HepG2 (cell line): ENCODE measurements around the gene HNRNPA0. TPM values are rescaled to one million over a fixed set of nuclear protein-coding genes. Genes with fewer than 3 reads are reported as not detected.

Experiments
- CBFB ChIP-seq: sonication (generic); formaldehyde crosslinking; IDR thresholded peaks from 2 replicates; pipeline ENCODE4 v1.4.0; 2020; ENCODE audit warnings: missing genetic modification reagents
- CBX1 ChIP-seq: IDR thresholded peaks from one replicate; pipeline ENCODE4 v1.6.1; 2016; ENCODE audit warnings: antibody characterized with exemption, low read depth
- ELF4 ChIP-seq: sonication (generic); formaldehyde crosslinking; IDR thresholded peaks from 2 replicates; pipeline ENCODE4 v1.5.0; 2020; ENCODE audit warnings: missing genetic modification reagents, mild to moderate bottlenecking, moderate library complexity, borderline replicate concordance
- FOXM1 ChIP-seq: sonication (generic); formaldehyde crosslinking; IDR thresholded peaks from 2 replicates; pipeline ENCODE4 v1.5.0; 2020; ENCODE audit warnings: missing genetic modification reagents
- GPBP1L1 ChIP-seq: sonication (generic); formaldehyde crosslinking; IDR thresholded peaks from 2 replicates; pipeline ENCODE4 v1.5.0; 2020; ENCODE audit warnings: mild to moderate bottlenecking, missing genetic modification reagents
- HMG20A ChIP-seq: IDR thresholded peaks from 2 replicates; pipeline ENCODE4 v1.6.1; 2016; ENCODE audit warnings: borderline replicate concordance
- NKX3-1 ChIP-seq: sonication (generic); formaldehyde crosslinking; IDR thresholded peaks from 2 replicates; pipeline ENCODE4 v1.5.0; 2020; ENCODE audit warnings: missing genetic modification reagents
- NR2F2 ChIP-seq: IDR thresholded peaks from 2 replicates; pipeline ENCODE4 v1.6.1; 2012; ENCODE audit warnings: low read depth, inconsistent platforms, borderline replicate concordance
- PBX2 ChIP-seq: IDR thresholded peaks from 2 replicates; pipeline ENCODE4 v1.6.1; 2016; ENCODE audit warnings: control low read depth
- PHF21A ChIP-seq: sonication (generic); formaldehyde crosslinking; IDR thresholded peaks from 2 replicates; pipeline ENCODE4 v1.5.0; 2020; ENCODE audit warnings: mild to moderate bottlenecking, missing genetic modification reagents
- RARG ChIP-seq: sonication (generic); formaldehyde crosslinking; IDR thresholded peaks from 2 replicates; pipeline ENCODE4 v1.4.0; 2020; ENCODE audit warnings: low read depth, mild to moderate bottlenecking, missing genetic modification reagents
- SP4 ChIP-seq: sonication (generic); formaldehyde crosslinking; IDR thresholded peaks from 2 replicates; pipeline ENCODE4 v1.8.1; 2023; ENCODE audit warnings: mild to moderate bottlenecking, missing genetic modification reagents
- THAP8 ChIP-seq: sonication (generic); formaldehyde crosslinking; IDR thresholded peaks from 2 replicates; pipeline ENCODE4 v1.5.1; 2020; ENCODE audit warnings: missing genetic modification reagents, mild to moderate bottlenecking, borderline replicate concordance
- ZBTB42 ChIP-seq: sonication (generic); formaldehyde crosslinking; IDR thresholded peaks from 2 replicates; pipeline ENCODE4 v1.5.0; 2020; ENCODE audit warnings: mild to moderate bottlenecking, missing genetic modification reagents
- ZBTB7B ChIP-seq: sonication (generic); formaldehyde crosslinking; IDR thresholded peaks from 2 replicates; pipeline ENCODE4 v1.4.0; 2020; ENCODE audit warnings: missing genetic modification reagents
- ZNF160 ChIP-seq: sonication (generic); formaldehyde crosslinking; IDR thresholded peaks from 2 replicates; pipeline ENCODE4 v1.8.0; 2022; ENCODE audit warnings: mild to moderate bottlenecking, inconsistent platforms, missing genetic modification reagents
- ZNF18 ChIP-seq: sonication (generic); formaldehyde crosslinking; IDR thresholded peaks from 2 replicates; pipeline ENCODE4 v1.8.0; 2022; ENCODE audit warnings: mild to moderate bottlenecking, missing genetic modification reagents; ENCODE audit not compliant: insufficient replicate concordance
- ZNF569 ChIP-seq: sonication (generic); formaldehyde crosslinking; IDR thresholded peaks from 2 replicates; pipeline ENCODE4 v1.5.0; 2020; ENCODE audit warnings: mild to moderate bottlenecking, missing genetic modification reagents, moderate library complexity, borderline replicate concordance
- ZNF737 ChIP-seq: sonication (generic); formaldehyde crosslinking; IDR thresholded peaks from 2 replicates; pipeline ENCODE4 v1.5.0; 2020; ENCODE audit warnings: missing genetic modification reagents, mild to moderate bottlenecking, borderline replicate concordance
- polyA plus RNA-seq, 8 experiments: library from polyadenylated mRNA; depleted of rRNA in 3 of 8; stranded (reverse) in 7 of 8; unstranded in 1 of 8; fragments of >200 nt; fragmentation: Illumina TruSeq in 4 of 8; extraction: Trizol in 4 of 8; gene quantifications; 2 replicates each; pipeline versions ENCODE4 v1.2.1 to v1.2.3, GENCODE V29; 2011 to 2016; ENCODE audit warnings: low read depth in 4 of 8, missing spikeins in 1 of 8, mixed read lengths in 1 of 8; ENCODE audit not compliant: insufficient read depth in 1 of 8
- total RNA-seq, 5 experiments: library from RNA; depleted of rRNA; stranded (reverse); fragments of >200 nt; fragmentation: Illumina TruSeq; extraction: Trizol; gene quantifications; 2 replicates each; pipeline ENCODE4 v1.2.3, GENCODE V29; 2016; ENCODE audit warnings: low read depth in 1 of 5

Gene HNRNPA0
- total and polyA plus RNA-seq, 2 of the 13 experiments (the other 11 are each of a cell fraction or from before 2014, with no cell fraction given) = 9.0 to 12.9 TPM

GRCh38 chr5:137754188-137754960 is at the start of gene HNRNPA0 (continued):
- TF ChIP-seq FOXM1 = no peak
- TF ChIP-seq PHF21A (CRISPR knock-in tag) = peak; percentile 77
- TF ChIP-seq HMG20A (CRISPR knock-in tag) = no peak; the same call in 1 of the 2 replicates
- peak; percentile 74 for TF ChIP-seq ZNF18 (CRISPR knock-in tag)
- no peak for TF ChIP-seq ZNF737
- no peak for TF ChIP-seq NR2F2
- peak; percentile 88 for TF ChIP-seq SP4 (CRISPR knock-in tag)
- no peak for TF ChIP-seq ZBTB42 (CRISPR knock-in tag)
- peak; percentile 38; the same call in 1 of the 2 replicates for TF ChIP-seq ZNF569 (CRISPR knock-in tag)
- 0 out of 2 replicates have a peak, but pooled peaks have one; percentile 65 for TF ChIP-seq RARG (CRISPR knock-in tag)
- TF ChIP-seq THAP8 (CRISPR knock-in tag) = 0 out of 2 replicates have a peak, but pooled peaks have one; percentile 91
- peak; percentile 90 for TF ChIP-seq PBX2 (CRISPR knock-in tag)
- peak; percentile 39 for TF ChIP-seq CBX1
- no peak for TF ChIP-seq GPBP1L1 (CRISPR knock-in tag)
- TF ChIP-seq ELF4 (CRISPR knock-in tag) = no peak
- no peak; the same call in 1 of the 2 replicates for TF ChIP-seq CBFB (CRISPR knock-in tag)
- TF ChIP-seq ZNF160 (CRISPR knock-in tag) = peak; percentile 27; the same call in 1 of the 2 replicates
- no peak for TF ChIP-seq NKX3-1 (CRISPR knock-in tag)
- TF ChIP-seq ZBTB7B (CRISPR knock-in tag) = peak; percentile 73
